GM12872 (cell line): Measurements from ENCODE around the gene TSC22D2.

ENCODE experiments used
- TF ChIP-seq, protein P1 (sequence below): IDR thresholded peaks from 3 replicates; pipeline ENCODE4 v1.5.1; 2011; ENCODE audit warnings: low read depth, mild to moderate bottlenecking, low read length, moderate library complexity; ENCODE audit not compliant: insufficient read depth

TSC22D2 gene

DNA sequence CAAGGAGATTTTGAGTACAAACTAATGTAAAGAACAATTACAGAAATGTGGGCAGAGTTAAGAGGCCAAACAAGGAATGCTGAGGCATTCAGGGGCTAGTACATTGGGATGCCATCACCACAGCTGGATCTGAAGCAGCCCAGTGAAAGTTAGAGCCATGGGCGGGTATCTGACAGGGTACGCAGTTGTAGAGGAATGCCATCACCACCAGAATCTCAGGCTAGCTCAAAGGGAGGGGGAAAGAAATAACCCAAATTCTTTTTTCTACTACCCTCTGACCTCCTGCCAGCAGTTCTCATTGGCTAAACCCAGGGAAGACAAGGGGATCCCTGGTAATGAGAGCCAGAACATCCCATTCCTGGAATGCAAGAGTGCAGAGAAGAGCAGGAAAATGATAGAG, 9.0 kb upstream of the TSC22D2 start:
- TF ChIP-seq, protein P1, sequence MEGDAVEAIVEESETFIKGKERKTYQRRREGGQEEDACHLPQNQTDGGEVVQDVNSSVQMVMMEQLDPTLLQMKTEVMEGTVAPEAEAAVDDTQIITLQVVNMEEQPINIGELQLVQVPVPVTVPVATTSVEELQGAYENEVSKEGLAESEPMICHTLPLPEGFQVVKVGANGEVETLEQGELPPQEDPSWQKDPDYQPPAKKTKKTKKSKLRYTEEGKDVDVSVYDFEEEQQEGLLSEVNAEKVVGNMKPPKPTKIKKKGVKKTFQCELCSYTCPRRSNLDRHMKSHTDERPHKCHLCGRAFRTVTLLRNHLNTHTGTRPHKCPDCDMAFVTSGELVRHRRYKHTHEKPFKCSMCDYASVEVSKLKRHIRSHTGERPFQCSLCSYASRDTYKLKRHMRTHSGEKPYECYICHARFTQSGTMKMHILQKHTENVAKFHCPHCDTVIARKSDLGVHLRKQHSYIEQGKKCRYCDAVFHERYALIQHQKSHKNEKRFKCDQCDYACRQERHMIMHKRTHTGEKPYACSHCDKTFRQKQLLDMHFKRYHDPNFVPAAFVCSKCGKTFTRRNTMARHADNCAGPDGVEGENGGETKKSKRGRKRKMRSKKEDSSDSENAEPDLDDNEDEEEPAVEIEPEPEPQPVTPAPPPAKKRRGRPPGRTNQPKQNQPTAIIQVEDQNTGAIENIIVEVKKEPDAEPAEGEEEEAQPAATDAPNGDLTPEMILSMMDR = no peak

DNA sequence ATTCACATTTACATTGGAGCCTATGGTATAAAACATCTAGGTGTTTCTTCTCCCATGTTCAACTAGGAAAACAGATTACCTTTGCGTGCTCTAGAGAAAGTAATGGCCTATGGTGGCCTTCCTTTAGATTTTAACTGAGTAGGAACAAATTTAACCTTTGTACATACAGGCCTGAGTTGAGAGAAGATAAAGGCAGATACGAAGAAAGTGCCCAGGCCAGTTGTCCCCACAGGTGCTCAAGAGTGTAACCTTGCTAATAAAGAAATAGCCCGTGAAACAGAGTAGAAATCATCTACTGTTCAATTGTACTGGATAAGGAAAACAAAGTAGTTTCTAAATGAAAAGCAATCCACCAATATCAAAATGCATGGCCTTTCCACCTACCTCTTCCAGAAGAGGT, 6.8 kb upstream of the TSC22D2 start:
- TF ChIP-seq, protein P1 = no peak

DNA sequence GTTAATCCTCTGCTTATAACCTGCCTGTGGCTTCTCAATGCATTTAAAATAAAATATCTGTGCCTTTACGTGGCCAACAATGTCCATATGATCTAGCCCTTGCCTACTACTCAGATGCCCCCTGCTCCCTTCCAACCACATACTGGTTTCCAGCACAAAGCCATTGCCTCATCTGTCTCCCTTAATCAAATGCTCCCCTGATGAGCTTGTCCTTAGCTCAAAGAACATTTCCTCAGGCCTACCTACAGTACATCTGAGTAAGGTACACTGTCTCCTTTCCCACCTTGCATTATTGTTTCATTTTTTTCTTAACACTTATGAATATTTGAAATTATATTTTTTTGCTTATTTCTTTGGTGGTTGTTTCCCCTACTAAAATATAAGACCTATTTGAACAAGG, 5.9 kb upstream of the TSC22D2 start:
- TF ChIP-seq, protein P1 = no peak

DNA sequence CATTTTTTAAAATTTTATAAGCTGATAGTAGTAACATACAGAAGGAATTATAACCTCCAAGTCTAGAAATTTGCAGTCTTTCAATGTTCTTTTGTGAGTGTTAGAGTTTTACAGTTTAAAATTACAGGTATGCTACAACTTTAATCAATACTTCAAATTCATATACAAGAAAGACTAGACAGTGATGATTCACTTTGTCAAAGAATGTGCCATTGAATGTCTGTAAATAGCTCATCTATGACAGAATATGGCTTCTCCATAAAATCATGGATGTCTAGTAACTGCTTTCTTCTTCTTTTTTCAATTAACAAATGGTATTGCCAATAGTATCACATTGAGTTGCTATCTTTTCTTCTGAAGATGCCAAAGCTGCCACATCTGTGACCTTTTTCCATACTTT, 4.1 kb upstream of the TSC22D2 start:
- TF ChIP-seq, protein P1 = no peak

DNA sequence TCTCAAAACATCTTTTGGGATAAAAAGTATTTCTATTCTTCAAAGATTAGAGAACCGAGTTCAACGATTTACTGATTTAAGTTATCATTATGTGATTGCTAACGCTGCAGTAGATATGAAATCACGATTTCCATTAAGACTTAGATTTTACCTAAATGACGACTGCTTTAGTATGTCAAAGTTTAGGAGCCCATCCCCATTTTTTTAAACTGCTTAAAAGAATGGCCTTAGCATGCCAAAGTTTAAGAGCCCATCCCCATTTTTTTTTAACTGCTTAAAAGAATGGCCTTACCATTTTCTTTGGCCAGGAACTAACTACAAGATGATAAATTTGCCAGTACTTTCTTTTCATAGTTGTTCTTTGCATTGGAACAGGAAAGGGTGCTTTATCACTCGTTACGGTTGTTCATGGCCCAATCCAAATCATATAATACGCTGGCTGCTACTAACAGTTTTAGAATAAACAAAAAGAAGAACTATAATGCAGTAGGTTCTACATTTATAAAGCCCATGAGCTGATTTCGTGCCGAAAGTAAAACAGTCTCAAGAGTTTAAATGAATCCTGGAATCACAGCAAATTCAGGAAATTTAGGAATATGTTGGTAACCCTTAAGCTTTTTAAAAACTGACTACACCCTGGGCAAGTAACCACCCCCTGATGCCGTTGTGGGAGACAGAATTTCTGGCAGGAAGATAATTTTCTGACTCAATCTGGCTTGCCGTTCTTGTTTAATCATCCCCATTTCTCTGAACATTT, 869 bp upstream of the TSC22D2 start:
- TF ChIP-seq, protein P1 = no peak

DNA sequence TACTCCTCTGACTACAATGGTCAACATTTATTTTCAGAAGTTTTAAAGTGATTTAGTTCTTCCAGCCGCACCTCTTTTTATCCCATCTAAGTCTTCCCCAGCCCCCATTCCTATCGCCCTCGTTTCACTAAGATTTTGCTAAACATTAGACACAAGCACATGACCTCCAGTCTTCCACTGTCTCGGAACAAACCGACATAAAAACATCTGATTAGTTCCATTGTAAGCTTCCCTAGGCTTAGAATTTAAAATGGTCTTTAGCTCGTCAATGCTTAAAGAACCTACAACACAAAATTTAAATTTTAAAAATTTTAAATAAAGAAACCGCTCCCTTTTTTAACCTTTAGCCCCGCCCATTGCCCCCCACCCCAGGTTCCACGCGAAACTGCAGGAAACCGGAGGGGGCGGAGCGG, 284 bp upstream of the TSC22D2 start:
- TF ChIP-seq, protein P1 = no peak

DNA sequence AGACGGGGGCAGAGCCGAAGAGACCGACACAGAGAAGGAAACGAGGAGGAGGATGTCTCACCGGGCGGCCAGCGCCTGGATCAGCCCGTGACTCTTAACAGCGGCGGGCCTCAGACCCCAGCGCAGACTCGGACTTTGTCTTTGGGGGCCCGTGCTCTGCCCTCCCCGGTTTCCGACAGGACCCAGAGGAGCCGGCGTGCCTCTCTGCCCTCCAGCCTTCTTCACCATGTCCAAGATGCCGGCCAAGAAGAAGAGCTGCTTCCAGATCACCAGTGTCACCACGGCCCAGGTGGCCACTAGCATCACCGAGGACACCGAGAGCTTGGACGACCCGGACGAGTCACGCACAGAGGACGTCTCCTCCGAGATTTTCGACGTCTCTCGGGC, 1.0 kb downstream of the TSC22D2 start:
- TF ChIP-seq, protein P1 = no peak
